Stimulated activated CD4-positive, alpha-beta T cell treated with anti-CD3 and anti-CD28 coated beads, Interleukin-15, amount 100 ng/mL, for 48 hours (primary cell): ENCODE measurements around the gene ZNF148.

Experiments used
- DNase-seq, 2 donors: peaks; one replicate each; pipeline ENCODE4 v3.0.0-alpha.2; 2020; ENCODE audit warnings: low read depth in 2 of 2

Gene ZNF148

GRCh38 chr3:125229707-125230106 is 145.4 kb downstream of the ZNF148 start:
- DNase-seq, result no peak

- no peak for DNase-seq
Observed at GRCh38 chr3:125229168-125229567, 146.0 kb downstream of the ZNF148 start.

GRCh38 chr3:125221831-125222230 is 153.3 kb downstream of the ZNF148 start:
- DNase-seq, result no peak

- DNase-seq, result no peak
Observed at GRCh38 chr3:125220727-125221429, 154.2 kb downstream of the ZNF148 start.

GRCh38 chr3:125220183-125220582 is 154.9 kb downstream of the ZNF148 start:
- DNase-seq, result no peak

GRCh38 chr3:125219261-125219701 is 155.8 kb downstream of the ZNF148 start:
- no peak for DNase-seq

GRCh38 chr3:125214738-125215137 is 160.4 kb downstream of the ZNF148 start:
- DNase-seq, result no peak

GRCh38 chr3:125213946-125214542 is 161.1 kb downstream of the ZNF148 start:
- DNase-seq, result no peak

- no peak for DNase-seq
Observed at GRCh38 chr3:125213364-125213755, 161.8 kb downstream of the ZNF148 start.

- no peak for DNase-seq
Observed at GRCh38 chr3:125212509-125213363, 162.4 kb downstream of the ZNF148 start, which contains the start of gene SLC12A8. Gene SLC12A8 (minus strand): TSS chr3:125212748. CDS start chr3:125211349, 1,399 bp downstream.

- no peak for DNase-seq
Observed at GRCh38 chr3:125212091-125212508, 163.0 kb downstream of the ZNF148 start.

GRCh38 chr3:125211523-125212090 is 163.5 kb downstream of the ZNF148 start:
- DNase-seq, result no peak

GRCh38 chr3:125207949-125208568 is 167.1 kb downstream of the ZNF148 start:
- DNase-seq, result no peak

GRCh38 chr3:125207507-125207906 is 167.6 kb downstream of the ZNF148 start:
- no peak for DNase-seq

- no peak for DNase-seq
Observed at GRCh38 chr3:125206934-125207333, 168.2 kb downstream of the ZNF148 start.

GRCh38 chr3:125203731-125204130 is 171.4 kb downstream of the ZNF148 start:
- DNase-seq, result no peak

- DNase-seq, result no peak
Observed at GRCh38 chr3:125202197-125202596, 172.9 kb downstream of the ZNF148 start.

GRCh38 chr3:125200731-125201139 is 174.4 kb downstream of the ZNF148 start:
- no peak for DNase-seq

- no peak for DNase-seq
Observed at GRCh38 chr3:125194849-125195601, 180.1 kb downstream of the ZNF148 start.

- DNase-seq, result no peak
Observed at GRCh38 chr3:125194061-125194848, 180.9 kb downstream of the ZNF148 start.
